Activated CD8-positive, alpha-beta T cell treated with anti-CD3 and anti-CD28 coated beads for 36 hours (primary cell): ENCODE measurements around the gene IL17RA. TPM values are rescaled to one million over a fixed set of nuclear protein-coding genes. Genes with fewer than 3 reads are reported as not detected.

Source experiments
- ATAC-seq: fragments of 200-7000 bp; cut with Tn5 transposase; one replicate; pipeline ENCODE4 v1.10.0; 2021; ENCODE audit warnings: mild to moderate bottlenecking, moderate library complexity
- CTCF ChIA-PET: fragments of 350-600 bp; sonication (Branson Sonifier 250); formaldehyde crosslinking; loops from one replicate; lab custom pipeline; 2021; ENCODE audit warnings: antibody characterized with exemption; lab: Charles Lee
- POLR2A ChIA-PET: fragments of 350-600 bp; sonication (Branson Sonifier 250); formaldehyde crosslinking; loops from one replicate; lab custom pipeline; 2021; ENCODE audit warnings: antibody characterized with exemption; lab: Charles Lee
- DNase-seq: peaks from one replicate; pipeline ENCODE4 v3.0.0-alpha.2; 2020
- H3K27ac Mint-ChIP-seq: one replicate; pipeline ENCODE4 v1.8.0; 2021; ENCODE audit warnings: mild to moderate bottlenecking, mixed read lengths
- H3K27me3 Mint-ChIP-seq: one replicate; pipeline ENCODE4 v1.8.0; 2021; ENCODE audit warnings: mixed read lengths
- H3K36me3 Mint-ChIP-seq: one replicate; pipeline ENCODE4 v1.8.0; 2021; ENCODE audit warnings: low read depth, mixed read lengths
- H3K4me1 Mint-ChIP-seq: one replicate; pipeline ENCODE4 v1.8.0; 2021; ENCODE audit warnings: low read depth, mixed read lengths
- H3K4me3 Mint-ChIP-seq: one replicate; pipeline ENCODE4 v1.8.0; 2021; ENCODE audit warnings: mild to moderate bottlenecking, moderate library complexity, mixed read lengths
- H3K9me3 Mint-ChIP-seq: one replicate; pipeline ENCODE4 v1.8.0; 2021; ENCODE audit warnings: mixed read lengths
- CTCF ChIP-seq: fragments of 200-600 bp; IDR thresholded peaks from one replicate; pipeline ENCODE4 v1.8.0; 2022; ENCODE audit warnings: antibody characterized with exemption, mild to moderate bottlenecking
- intact Hi-C: fragments of 100-400 bp; cut with micrococcal nuclease; formaldehyde crosslinking; loops from one replicate; pipeline ENCODE4 v1.10.0; 2022
- total RNA-seq, 2 experiments: library from RNA; stranded (reverse); gene quantifications; one replicate each; pipeline ENCODE4 v1.2.3, GENCODE V29; 2021

IL17RA gene
- total RNA-seq, 2 experiments from 2014 or later = 14.0 to 14.2 TPM

GRCh38 chr22:17110791-17111550 lies 26.2 kb downstream of the IL17RA start:
- no peak overlapping the region for H3K27ac Mint-ChIP-seq
- peaks cover 13% of the 10 kb centered on the region for H3K36me3 Mint-ChIP-seq
- no peaks in the 10 kb centered on the region for H3K9me3 Mint-ChIP-seq
- no peak for ATAC-seq
- TF ChIP-seq CTCF = no peak
- H3K27me3 Mint-ChIP-seq = no peaks in the 10 kb centered on the region
- DNase-seq = no peak
- intact Hi-C loops = no loop called here
- no peak overlapping the region for H3K4me3 Mint-ChIP-seq
- peaks cover 38% of the 10 kb centered on the region for H3K4me1 Mint-ChIP-seq
- ChIA-PET CTCF (interaction anchor here (1.5 kb wide), 1 partner anchor 61 kb away, joined by 5 read pairs; no protein-coding TSS in a partner anchor), POLR2A (interaction anchor here (0.6 to 1.5 kb wide), 3 partner anchors 15 to 587 kb away, joined by 3 to 5 read pairs (median 4); no protein-coding TSS in a partner anchor)

GRCh38 chr22:17112491-17113042 lies 27.8 kb downstream of the IL17RA start:
- H3K4me3 Mint-ChIP-seq = no peak overlapping the region
- POLR2A ChIA-PET = no interaction called here
- CTCF ChIA-PET = interaction anchor here (0.6 to 1.5 kb wide), 2 partner anchors 60 to 475 kb away, joined by 3 to 5 read pairs; no protein-coding TSS in a partner anchor
- no peak for TF ChIP-seq CTCF
- H3K4me1 Mint-ChIP-seq = peaks cover 41% of the 10 kb centered on the region
- no peaks in the 10 kb centered on the region for H3K9me3 Mint-ChIP-seq
- H3K27ac Mint-ChIP-seq = peak overlapping the region; percentile 5
- intact Hi-C loops = no loop called here
- H3K27me3 Mint-ChIP-seq = no peaks in the 10 kb centered on the region
- ATAC-seq = no peak
- no peak for DNase-seq
- peaks cover 8% of the 10 kb centered on the region for H3K36me3 Mint-ChIP-seq

GRCh38 chr22:17113600-17113999 lies 28.8 kb downstream of the IL17RA start:
- intact Hi-C loops = no loop called here
- H3K36me3 Mint-ChIP-seq = peaks cover 5% of the 10 kb centered on the region
- H3K4me1 Mint-ChIP-seq = peaks cover 48% of the 10 kb centered on the region
- H3K27ac Mint-ChIP-seq = no peak overlapping the region
- no peaks in the 10 kb centered on the region for H3K27me3 Mint-ChIP-seq
- no peaks in the 10 kb centered on the region for H3K9me3 Mint-ChIP-seq
- ChIA-PET POLR2A (no interaction called here), CTCF (interaction anchor here (1.5 kb wide), 1 partner anchor 39 kb away, joined by 3 read pairs; no protein-coding TSS in a partner anchor)
- TF ChIP-seq CTCF = no peak
- ATAC-seq (no peak), DNase-seq (no peak)
- no peak overlapping the region for H3K4me3 Mint-ChIP-seq

GRCh38 chr22:17114173-17114897 lies 29.5 kb downstream of the IL17RA start:
- Mint-ChIP-seq H3K27ac (no peak overlapping the region), H3K4me1 (peaks cover 55% of the 10 kb centered on the region), H3K9me3 (no peaks in the 10 kb centered on the region), H3K36me3 (peaks cover 4% of the 10 kb centered on the region), H3K4me3 (no peak overlapping the region), H3K27me3 (no peaks in the 10 kb centered on the region)
- no peak for TF ChIP-seq CTCF
- intact Hi-C loops = no loop called here
- ATAC-seq (no peak), DNase-seq (no peak)
- POLR2A ChIA-PET = interaction anchor here (1.4 kb wide), 1 partner anchor 27 kb away, joined by 3 read pairs; no protein-coding TSS in a partner anchor
- CTCF ChIA-PET = interaction anchor here (1.5 to 2.5 kb wide), 2 partner anchors 40 to 57 kb away, joined by 3 to 9 read pairs; no protein-coding TSS in a partner anchor
